Aorta (tissue), 5 donors: Measurements from ENCODE around the gene APH1A. TPM values are rescaled to one million over a fixed set of nuclear protein-coding genes. Genes with fewer than 3 reads are reported as not detected.

Experiments
- ATAC-seq: fragments of 200-7000 bp; cut with Tn5 transposase; one replicate; pipeline ENCODE4 v1.9.1; 2022; ENCODE audit warnings: moderate library complexity; ENCODE audit not compliant: low FRiP score
- DNase-seq, 2 donors: peaks; one replicate each; pipeline ENCODE4 v3.0.0-alpha.2; 2020
- H3K27ac ChIP-seq, 2 donors: one replicate each; pipeline ENCODE4 v1.5.1; 2013; ENCODE audit warnings: low read length in 2 of 2, mild to moderate bottlenecking in 2 of 2, moderate library complexity in 2 of 2, control low read depth in 1 of 2, inconsistent platforms in 1 of 2, low read depth in 1 of 2
- H3K27me3 ChIP-seq, 2 donors: one replicate each; pipeline ENCODE4 v1.6.1; 2013; ENCODE audit warnings: control low read depth in 1 of 2, low read length in 1 of 2, mild to moderate bottlenecking in 1 of 2, moderate library complexity in 1 of 2; ENCODE audit not compliant: insufficient read depth in 2 of 2, control insufficient read depth in 1 of 2
- H3K36me3 ChIP-seq, 2 donors: one replicate each; pipeline ENCODE4 v1.6.1; 2013; ENCODE audit warnings: control low read depth in 1 of 2, low read length in 1 of 2, mild to moderate bottlenecking in 1 of 2; ENCODE audit not compliant: insufficient read depth in 2 of 2, control insufficient read depth in 1 of 2
- H3K4me1 ChIP-seq, 2 donors: one replicate each; pipeline ENCODE4 v1.6.1; 2013; ENCODE audit warnings: low read length in 2 of 2, control low read depth in 1 of 2, mild to moderate bottlenecking in 1 of 2, moderate library complexity in 1 of 2; ENCODE audit not compliant: insufficient read depth in 2 of 2, control insufficient read depth in 1 of 2
- H3K4me3 ChIP-seq, 2 donors: one replicate each; pipeline ENCODE4 v1.5.1; 2013; ENCODE audit warnings: low read length in 2 of 2, control low read depth in 1 of 2, mild to moderate bottlenecking in 1 of 2
- H3K9me3 ChIP-seq: one replicate; pipeline ENCODE4 v1.6.1; 2013; ENCODE audit warnings: mild to moderate bottlenecking, low read length; ENCODE audit not compliant: control insufficient read depth
- whole genome bisulfite sequencing, 2 donors: extraction: QIAGEN DNeasy Blood & Tissue Kit; methylation state at CpG; one replicate each; pipeline ENCODE4 v1.1.7; 2013; 5-methylcytosine and 5-hydroxymethylcytosine counted together
- intact Hi-C, 2 donors: fragments of 100-400 bp; cut with DNase I; formaldehyde crosslinking; loops; one replicate each; pipeline versions ENCODE4 v1.14.2 to v1.15.0; 2022
- polyA plus RNA-seq, 2 donors: library from polyadenylated mRNA; stranded (reverse); fragments of 200-250 nt; gene quantifications; one replicate each; pipeline ENCODE4 v1.2.3, GENCODE V29; 2013
- total RNA-seq, 2 donors: library from RNA; stranded (reverse); fragmentation: NEBNext Ultra II Directional; extraction: Animal tissue kit (Norgen Biotek cat#: 25700); gene quantifications; one replicate each; pipeline ENCODE4 v1.2.1, GENCODE V29; 2021
- donor health status: healthy with polysubstance abuse.
- donor health status: Bipolar disorder and iron deficiency.
- donor health status: DM: no; HTN: no; CAD: no.
- donor health status: DM: no; HTN: no; CAD: no.
- donor health status: DM: yes; HTN: yes; CAD: no.

The APH1A gene
- total and polyA plus RNA-seq, 4 donors = 67.8 to 82.9 (median 72.8) TPM

- no peaks in the 10 kb centered on the region for H3K9me3 ChIP-seq
- no peak overlapping the region for H3K4me3 ChIP-seq
- ATAC-seq (no peak), DNase-seq (no peak)
- 95 to 100% methylated on average over 2 of the region's 2 CpGs for WGBS, 2 donors
- H3K4me1 ChIP-seq = no peaks in the 10 kb centered on the region
- no peak overlapping the region for H3K27ac ChIP-seq
- H3K27me3 ChIP-seq = no peaks in the 10 kb centered on the region
- intact Hi-C loops = no loop called here
- H3K36me3 ChIP-seq = peaks cover 0 to 1% of the 10 kb centered on the region in 2 donors
Measured at GRCh38 chr1:150295476-150295875, 26.7 kb upstream of the APH1A start.

DNA sequence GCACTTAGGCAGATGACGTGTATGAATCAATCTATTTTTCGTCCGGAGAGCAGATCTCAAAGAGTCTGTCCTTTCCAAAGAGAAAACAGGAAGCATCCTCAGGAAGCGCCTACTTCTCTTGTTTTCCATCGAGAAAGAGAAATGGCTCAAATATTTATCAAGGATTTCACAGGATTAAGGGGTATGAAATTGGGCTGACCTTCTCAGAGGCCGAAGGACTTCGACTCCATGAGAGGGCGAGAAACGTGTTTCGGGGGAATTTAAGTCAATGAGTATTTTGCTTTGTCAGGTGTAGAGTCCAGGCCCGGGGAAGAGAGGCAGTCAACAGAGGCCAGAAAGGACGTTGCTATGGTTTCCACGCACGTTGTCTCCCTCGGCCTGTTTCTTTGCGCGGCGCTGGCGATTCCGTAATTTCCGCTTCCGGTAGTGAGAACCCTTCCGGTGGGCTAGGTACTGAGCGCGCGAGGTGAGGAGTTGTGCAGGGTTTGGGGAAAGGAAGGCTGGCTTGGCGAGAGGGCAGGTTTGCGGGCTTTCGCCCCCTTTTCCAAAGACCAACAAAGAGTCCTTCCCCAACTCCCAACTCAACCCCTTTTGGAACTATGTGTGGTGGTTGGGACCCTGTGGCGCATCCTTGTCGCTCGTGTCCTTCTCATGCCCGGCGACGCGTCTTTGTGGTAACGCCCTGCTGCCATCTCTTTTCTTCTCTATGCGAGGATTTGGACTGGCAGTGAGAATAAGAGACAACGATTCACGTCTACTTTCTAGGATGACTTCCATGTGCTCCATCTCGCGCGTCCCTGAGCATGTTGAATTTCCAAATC, 24.8 kb upstream of the APH1A start, which contains the start of gene MRPS21:
Gene MRPS21 (plus strand): TSS at position 429 of the 821 bp plus-strand sequence. CDS start 506 bp downstream, outside the sequence.
- WGBS, 2 donors = 6 to 7% methylated on average over 43 of the region's 43 CpGs

DNA sequence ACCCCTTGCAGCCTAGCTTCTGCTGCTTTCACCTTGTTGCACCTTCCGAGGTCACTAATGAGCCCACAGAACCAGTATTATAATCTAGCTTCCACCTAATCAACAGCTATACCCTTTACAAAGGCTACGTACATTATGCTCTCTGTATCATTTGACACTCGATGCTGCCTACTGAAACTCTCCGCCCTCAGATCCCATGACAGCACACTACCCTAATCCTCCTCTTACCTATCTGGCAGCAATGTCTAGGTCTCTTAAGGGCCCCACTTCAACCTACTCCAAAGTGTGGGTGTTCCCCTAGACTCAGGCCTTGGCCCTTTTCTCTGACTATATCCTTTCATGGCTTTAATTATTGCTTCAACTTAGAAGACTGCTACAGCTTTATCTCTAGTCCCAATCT, 20.0 kb upstream of the APH1A start:
- DNase-seq (no peak), ATAC-seq (no peak)
- H3K36me3 ChIP-seq = peaks cover 0 to 2% of the 10 kb centered on the region in 2 donors
- H3K9me3 ChIP-seq = no peaks in the 10 kb centered on the region
- H3K4me1 ChIP-seq = no peaks in the 10 kb centered on the region
- H3K27ac ChIP-seq = no peak overlapping the region
- intact Hi-C loops = no loop called here
- no peaks in the 10 kb centered on the region for H3K27me3 ChIP-seq
- WGBS, 2 donors = 85 to 87% methylated on average over 4 of the region's 4 CpGs
- H3K4me3 ChIP-seq = no peak overlapping the region

More for the DNA sequence above, 24.8 kb upstream of the APH1A start, which contains the start of gene MRPS21:
- Histone ChIP-seq H3K27me3 (no peaks in the 10 kb centered on the region), H3K4me1 (no peaks in the 10 kb centered on the region), H3K9me3 (no peaks in the 10 kb centered on the region), H3K36me3 (no peaks in the 10 kb centered on the region), H3K27ac (peak within 1 kb of the TSS in 1 of 2 donors; percentile 70), H3K4me3 (peak within 1 kb of the TSS; percentile 55 to 71)
- peak; percentile 98 for ATAC-seq
- peak; percentile 95 for DNase-seq
- intact Hi-C loops = no loop called here

- H3K4me1 ChIP-seq = no peaks in the 10 kb centered on the region
- H3K27me3 ChIP-seq = no peaks in the 10 kb centered on the region
- WGBS, 2 donors = 82% methylated on average over 1 of the region's 1 CpG
- intact Hi-C loops = no loop called here
- DNase-seq (no peak), ATAC-seq (no peak)
- no peak overlapping the region for H3K27ac ChIP-seq
- no peaks in the 10 kb centered on the region for H3K9me3 ChIP-seq
- peaks cover 0 to 2% of the 10 kb centered on the region in 2 donors for H3K36me3 ChIP-seq
- no peak overlapping the region for H3K4me3 ChIP-seq
Measured at GRCh38 chr1:150288382-150288781, 19.6 kb upstream of the APH1A start.

DNA sequence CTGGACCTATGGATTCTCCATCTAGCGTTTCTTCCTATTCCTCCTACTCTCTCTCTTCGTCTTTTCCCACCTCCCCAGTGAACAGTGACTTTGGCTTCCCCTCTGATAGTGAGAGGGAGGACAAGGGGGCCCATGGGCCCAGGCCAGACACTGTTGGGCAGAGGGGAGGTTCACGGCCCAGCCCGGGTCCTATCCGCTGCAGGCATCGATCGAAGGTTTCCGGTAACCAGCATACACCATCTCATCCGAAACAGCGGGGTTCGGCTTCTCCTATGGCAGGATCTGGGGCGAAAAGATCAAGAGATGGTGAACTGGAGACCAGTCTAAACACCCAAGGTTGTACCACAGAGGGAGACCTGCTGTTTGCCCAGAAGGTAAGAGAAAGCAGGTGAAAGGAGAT, 14.4 kb upstream of the APH1A start:
- DNase-seq (no peak), ATAC-seq (no peak)
- Histone ChIP-seq H3K27ac (peak overlapping the region in 1 of 2 donors; percentile 32), H3K9me3 (no peaks in the 10 kb centered on the region), H3K4me3 (no peak overlapping the region), H3K27me3 (no peaks in the 10 kb centered on the region), H3K36me3 (peaks cover 0 to 2% of the 10 kb centered on the region in 2 donors), H3K4me1 (no peaks in the 10 kb centered on the region)
- WGBS, 2 donors = 81 to 86% methylated on average over 12 of the region's 12 CpGs
- intact Hi-C loops = loop anchor here in 1 of 2 donors (5.0 kb wide), 1 partner anchor 34 kb away; no protein-coding TSS in a partner anchor

DNA sequence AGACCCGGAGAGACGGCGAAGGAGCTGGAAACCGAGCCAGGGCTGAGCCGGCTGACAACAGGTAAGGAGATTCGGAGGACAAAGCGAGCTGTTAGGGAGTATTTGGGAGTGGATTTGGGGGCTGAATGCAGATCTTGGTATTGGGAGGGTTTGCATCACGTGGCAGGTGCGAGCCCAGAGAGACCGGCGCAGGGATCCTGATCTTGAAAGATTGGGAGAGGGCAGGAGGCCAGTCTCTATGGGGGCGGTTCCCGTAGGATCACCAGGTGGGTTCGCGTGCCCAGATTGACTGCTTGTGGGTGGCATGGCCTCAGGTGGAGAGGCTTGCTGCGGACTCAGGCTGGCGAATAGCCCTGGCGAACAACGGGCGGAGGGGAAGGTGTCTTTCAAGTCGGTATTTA, 13.7 kb upstream of the APH1A start:
- ATAC-seq = no peak
- Histone ChIP-seq H3K27me3 (no peaks in the 10 kb centered on the region), H3K27ac (peak overlapping the region in 1 of 2 donors; percentile 80), H3K9me3 (no peaks in the 10 kb centered on the region), H3K4me1 (no peaks in the 10 kb centered on the region), H3K36me3 (peaks cover 0 to 2% of the 10 kb centered on the region in 2 donors), H3K4me3 (peak overlapping the region; percentile 24 to 71)
- intact Hi-C loops = loop anchor here in 1 of 2 donors (5.0 kb wide), 1 partner anchor 35 kb away; no protein-coding TSS in a partner anchor
- 0 to 1% methylated on average over 21 of the region's 21 CpGs for WGBS, 2 donors
- peak in 1 of 2 donors; percentile 81 for DNase-seq

GRCh38 chr1:150281758-150282557, 13.1 kb upstream of the APH1A start, which contains the start of gene CIART:
TSS of gene CIART (plus strand) at chr1:150282554. CDS start at chr1:150283268, 714 bp downstream.
- Histone ChIP-seq H3K27ac (peak within 1 kb of the TSS; percentile 78 to 92), H3K27me3 (no peaks in the 10 kb centered on the region), H3K4me1 (no peaks in the 10 kb centered on the region), H3K9me3 (no peaks in the 10 kb centered on the region), H3K4me3 (peak within 1 kb of the TSS; percentile 31 to 71), H3K36me3 (peaks cover 0 to 2% of the 10 kb centered on the region in 2 donors)
- ATAC-seq = peak; percentile 97
- 0% methylated on average over 46 of the region's 46 CpGs for WGBS, 2 donors
- DNase-seq = peak; percentile 94 to 96
- intact Hi-C loops = loop anchor here (2.0 to 5.0 kb wide), 2 partner anchors 25 to 35 kb away; partner anchors contain the start of gene CA14 (in 2 of the 2)

GRCh38 chr1:150281221-150281757, 12.5 kb upstream of the APH1A start:
- peak overlapping the region; percentile 31 to 54 for H3K4me3 ChIP-seq
- intact Hi-C loops = loop anchor here (2.0 to 5.0 kb wide), 2 partner anchors 24 to 36 kb away; partner anchors contain the start of gene CA14 (in 2 of the 2)

More at GRCh38 chr1:150281221-150281757, 12.5 kb upstream of the APH1A start:
- WGBS, 2 donors = 1% methylated on average over 15 of the region's 15 CpGs
- ATAC-seq (peak; percentile 87), DNase-seq (peak; percentile 81 to 88)
- H3K27me3 ChIP-seq = no peaks in the 10 kb centered on the region
- H3K9me3 ChIP-seq = no peaks in the 10 kb centered on the region
- H3K4me1 ChIP-seq = no peaks in the 10 kb centered on the region
- H3K27ac ChIP-seq = peak overlapping the region; percentile 78 to 92
- H3K36me3 ChIP-seq = no peaks in the 10 kb centered on the region
